ENCODE data around the gene NOG.

NOG gene

GRCh38 chr17:56597495-56597990, 4.0 kb downstream of the NOG start:
- no peak for DNase-seq

GRCh38 chr17:56598466-56598865, 5.0 kb downstream of the NOG start:
- DNase-seq = no peak

DNA sequence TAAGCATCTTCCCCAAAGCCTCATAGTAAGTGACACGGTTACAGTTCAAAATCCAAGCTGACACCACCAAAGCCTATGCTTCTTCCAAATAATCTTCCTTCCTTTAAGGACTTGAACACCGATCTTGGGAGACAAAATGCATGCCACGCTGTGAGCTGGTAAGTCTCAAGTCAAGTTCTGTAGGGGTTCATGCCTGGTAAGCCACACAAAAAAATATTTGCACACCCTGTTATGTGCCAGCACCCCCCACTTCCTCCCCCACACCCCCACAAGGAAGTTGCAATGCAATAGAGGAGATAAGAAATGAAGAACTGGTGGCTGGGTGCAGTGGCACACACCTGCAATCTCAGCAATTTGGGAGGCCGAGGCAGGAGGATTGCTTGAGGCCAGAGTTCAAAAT, 5.6 kb downstream of the NOG start:
- no peak for DNase-seq

GRCh38 chr17:56599566-56599965, 6.1 kb downstream of the NOG start:
- DNase-seq = no peak

GRCh38 chr17:56600256-56600655, 6.8 kb downstream of the NOG start:
- no peak for DNase-seq

DNA sequence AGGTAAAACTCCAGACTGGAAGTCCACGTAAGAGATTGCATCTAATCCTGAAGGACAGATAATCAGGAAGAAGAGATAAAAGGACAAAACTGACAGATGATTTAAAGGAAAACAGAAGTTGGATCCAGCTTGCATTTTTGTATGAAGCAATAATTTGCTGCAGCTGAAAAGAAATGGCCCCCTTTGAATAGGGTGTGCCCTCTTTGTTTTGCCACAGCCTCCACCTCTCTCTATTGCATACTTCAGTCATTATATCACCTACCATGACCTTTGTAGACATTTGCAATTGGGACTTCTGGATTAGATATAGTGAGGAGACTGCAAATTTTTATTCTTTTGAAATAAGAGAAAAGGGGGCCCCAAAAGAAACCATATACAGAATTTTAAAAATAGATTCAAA, 8.1 kb downstream of the NOG start:
- DNase-seq = no peak

GRCh38 chr17:56602292-56603130, 9.0 kb downstream of the NOG start:
- DNase-seq = peak; percentile 31

- DNase-seq = no peak
Observed at GRCh38 chr17:56603486-56604238, 10.2 kb downstream of the NOG start.

- no peak for DNase-seq
Observed at GRCh38 chr17:56604691-56605290, 11.3 kb downstream of the NOG start.

DNA sequence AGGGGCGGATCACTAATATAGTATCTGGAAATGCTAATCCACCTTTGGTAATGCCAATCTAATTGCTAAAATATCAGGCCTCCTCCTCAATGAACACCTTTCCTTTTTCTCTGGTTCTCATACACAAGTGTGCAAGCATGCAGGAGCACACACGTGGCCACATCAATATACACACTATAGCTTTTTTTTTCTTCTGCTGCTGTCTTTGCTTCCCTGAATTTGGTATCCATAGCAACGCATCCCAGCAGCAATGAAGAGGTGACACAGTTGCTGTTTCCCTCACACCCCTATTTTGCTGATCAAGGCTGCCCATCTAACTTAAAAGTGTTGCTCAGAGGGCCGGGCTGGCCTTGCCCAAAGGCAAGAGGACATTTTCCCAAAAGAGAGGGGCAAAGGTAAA, 15.4 kb downstream of the NOG start:
- no peak for DNase-seq

GRCh38 chr17:56610321-56610720, 16.8 kb downstream of the NOG start:
- no peak for DNase-seq

DNA sequence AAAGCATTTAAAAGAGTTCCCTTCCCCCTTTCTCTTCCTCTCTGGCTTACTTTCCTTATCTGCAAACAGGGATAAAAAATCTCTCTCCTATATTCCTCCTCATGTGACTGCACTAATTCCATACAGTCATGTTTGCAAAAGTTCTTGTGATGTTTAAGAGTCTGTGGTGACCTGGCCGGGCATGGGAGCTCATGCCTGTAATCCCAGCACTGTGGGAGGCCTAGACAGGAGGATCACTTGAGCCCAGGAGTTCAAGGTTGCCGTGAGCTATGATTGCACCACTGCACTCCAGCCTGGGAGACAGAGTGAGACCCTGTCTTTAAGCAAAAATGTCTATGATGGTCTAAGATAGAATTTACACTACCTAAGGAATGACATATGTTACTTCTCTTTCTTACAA, 19.6 kb downstream of the NOG start:
- no peak for DNase-seq

DNA sequence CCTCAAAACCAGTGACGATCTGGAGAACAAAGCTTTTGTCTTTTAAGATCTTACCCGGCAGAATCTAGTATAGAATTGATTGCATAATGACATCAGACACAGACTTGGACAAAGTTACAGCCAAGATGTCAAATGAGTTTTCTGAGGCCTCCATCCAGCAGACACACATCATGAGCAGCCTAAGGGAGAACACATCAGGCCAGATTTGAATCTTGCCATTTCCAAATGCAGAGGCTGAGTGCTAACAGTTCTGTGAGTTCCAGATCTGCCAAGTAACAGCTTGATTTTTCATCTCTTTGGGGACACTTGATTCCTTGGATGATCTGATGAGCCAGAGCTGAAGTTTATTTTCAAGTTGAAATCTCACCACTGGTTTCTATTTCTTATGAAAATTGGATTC, 21.0 kb downstream of the NOG start:
- DNase-seq = no peak

GRCh38 chr17:56616239-56616638, 22.7 kb downstream of the NOG start:
- no peak for DNase-seq

- DNase-seq = no peak
Observed at GRCh38 chr17:56623383-56623782, 29.9 kb downstream of the NOG start.

DNA sequence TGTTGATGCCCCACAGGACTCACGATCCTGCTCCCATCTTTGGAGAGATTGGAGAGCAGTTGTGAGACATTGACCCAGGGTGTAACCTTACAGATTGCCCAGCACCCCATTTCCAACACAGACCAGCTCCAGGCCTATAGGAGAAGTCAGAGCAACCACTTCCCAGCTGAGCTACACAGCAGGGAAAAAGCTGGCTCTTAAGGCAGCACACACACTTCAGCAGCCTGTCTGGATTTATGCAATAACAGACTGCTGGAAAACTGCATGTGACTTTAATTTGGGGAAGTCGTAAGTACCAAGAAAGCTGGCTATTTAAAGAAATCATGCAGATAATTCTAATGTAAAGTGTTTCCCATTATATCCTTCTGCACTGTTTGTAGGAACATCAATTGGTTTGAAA, 30.8 kb downstream of the NOG start:
- no peak for DNase-seq

GRCh38 chr17:56624912-56625311, 31.4 kb downstream of the NOG start:
- DNase-seq = no peak

DNA sequence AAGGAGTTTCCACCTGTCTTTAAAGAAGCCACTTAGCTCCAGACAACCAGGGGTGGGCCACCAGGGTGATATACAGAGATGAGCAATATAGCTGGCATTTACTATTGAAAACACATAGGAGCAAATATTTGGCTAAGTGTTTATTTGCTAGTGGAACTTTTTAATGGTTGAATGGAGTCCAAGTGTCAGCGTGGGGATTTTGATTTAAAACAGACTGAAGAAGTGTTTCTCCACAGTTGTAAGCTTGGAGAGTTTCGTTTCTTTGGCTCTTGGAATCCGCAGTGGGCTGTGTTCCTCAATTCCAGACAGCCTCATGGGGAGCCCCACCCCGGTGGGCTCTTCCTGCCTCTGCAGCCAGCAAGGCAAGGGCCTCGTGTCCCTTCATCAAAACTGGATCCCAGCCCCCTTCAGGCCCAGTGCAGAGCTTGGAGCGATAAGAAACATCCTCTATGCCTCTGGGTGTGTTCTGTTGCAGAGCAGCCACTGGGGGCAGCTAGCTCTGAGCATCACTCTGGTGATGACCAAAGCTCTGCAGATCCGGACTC, 36.1 kb downstream of the NOG start:
- no peak for DNase-seq

GRCh38 chr17:56630202-56630601, 36.7 kb downstream of the NOG start:
- DNase-seq = no peak

DNA sequence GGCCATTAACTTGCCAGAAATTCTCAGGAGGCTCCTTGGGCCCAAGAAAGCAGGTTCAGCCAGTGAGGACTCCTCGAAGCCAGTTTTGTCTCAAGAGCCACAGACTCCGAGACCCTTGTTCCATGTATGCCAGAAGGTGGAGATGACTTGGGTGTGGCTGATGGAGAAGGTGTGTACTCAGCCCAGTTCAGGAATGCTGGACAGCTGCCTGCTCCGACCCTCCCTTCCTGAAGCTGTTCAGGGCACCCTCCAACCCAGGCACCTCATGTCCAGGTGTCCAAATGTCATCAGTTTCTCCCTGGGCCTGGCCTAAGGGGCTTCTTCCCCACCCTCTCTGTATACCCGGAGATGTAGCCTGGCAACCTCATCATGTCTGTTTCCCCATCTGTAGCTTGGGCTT, 40.2 kb downstream of the NOG start:
- DNase-seq = no peak

DNA sequence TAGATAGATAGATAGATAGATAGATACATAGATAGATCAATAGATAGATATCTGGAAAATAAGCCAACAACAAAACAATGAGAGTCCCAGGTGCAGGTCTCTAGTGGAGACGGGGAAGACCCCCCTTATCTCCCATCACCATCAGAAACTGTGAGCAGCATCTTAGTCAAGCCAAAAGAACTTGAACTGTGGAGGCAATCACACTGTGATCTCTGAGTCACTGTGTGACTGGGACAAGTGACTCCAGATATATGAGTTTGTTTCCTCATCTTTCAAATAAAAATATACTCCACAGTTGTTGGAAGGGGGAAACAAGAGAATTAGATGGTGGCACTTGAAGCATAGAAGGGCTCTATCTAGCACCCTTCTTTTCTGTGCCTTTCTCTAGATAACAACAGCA, 42.1 kb downstream of the NOG start:
- DNase-seq = no peak

- no peak for DNase-seq
Observed at GRCh38 chr17:56636265-56636664, 42.8 kb downstream of the NOG start.

GRCh38 chr17:56637254-56637653, 43.8 kb downstream of the NOG start:
- no peak for DNase-seq
